HG03520 (cell line): ENCODE data around the gene METTL22.

Source experiments
- ATAC-seq: cut with Tn5 transposase; IDR thresholded peaks from one replicate; pipeline ENCODE4 v1.9.1; 2021; ENCODE audit warnings: mild to moderate bottlenecking, moderate library complexity; ENCODE audit not compliant: unreplicated experiment

The METTL22 gene

GRCh38 chr16:8686879-8687278 lies 65.4 kb downstream of the METTL22 start:
- no peak for ATAC-seq

- no peak for ATAC-seq
These were observed 68.2 kb downstream of the METTL22 start for GRCh38 chr16:8689686-8690085.

GRCh38 chr16:8691728-8692127 lies 70.2 kb downstream of the METTL22 start:
- no peak for ATAC-seq

- ATAC-seq = no peak
These were observed 73.6 kb downstream of the METTL22 start for GRCh38 chr16:8694795-8695728.

GRCh38 chr16:8696880-8697279 lies 75.4 kb downstream of the METTL22 start:
- ATAC-seq = no peak

GRCh38 chr16:8697965-8698364 lies 76.5 kb downstream of the METTL22 start:
- no peak for ATAC-seq
